CD4-positive, alpha-beta T cell treated with Interleukin-21 for 1 hour (primary cell): ENCODE results near the gene UBE2K.
A peak's percentile ranks its signal among the peaks of the same experiment; 100 is the strongest.
"Not testable (repeated sequence)": the region's sequence is repeated elsewhere in the genome, so short reads cannot be mapped to it uniquely, and the experiment has no call there.

ENCODE experiments used
- DNase-seq: peaks from one replicate; pipeline ENCODE4 v3.0.0-alpha.2; 2020

UBE2K gene

DNA sequence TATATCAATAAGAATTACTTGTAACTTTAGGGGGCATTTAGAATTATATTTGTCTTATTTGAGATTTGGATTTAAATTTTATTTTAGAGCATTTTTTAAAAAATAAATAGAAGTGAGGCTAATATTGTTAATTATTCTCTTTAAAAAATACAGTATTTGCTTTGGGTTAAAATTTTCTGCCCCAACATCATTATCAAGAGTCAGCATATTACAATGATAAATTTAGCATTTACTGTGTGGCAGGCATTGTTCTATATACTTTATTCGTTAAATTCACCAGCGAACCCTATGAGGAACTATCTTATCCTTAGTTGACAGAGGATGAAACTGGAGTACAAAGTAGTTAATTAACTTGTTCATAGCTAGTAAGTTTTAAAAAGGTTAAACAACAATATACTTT lies 34.0 kb downstream of the UBE2K start:
- DNase-seq, result no peak

GRCh38 chr4:39732728-39733127 lies 34.8 kb downstream of the UBE2K start:
- DNase-seq, result no peak

- not testable (repeated sequence) for DNase-seq
Observed at GRCh38 chr4:39739591-39739990, 41.7 kb downstream of the UBE2K start.

DNA sequence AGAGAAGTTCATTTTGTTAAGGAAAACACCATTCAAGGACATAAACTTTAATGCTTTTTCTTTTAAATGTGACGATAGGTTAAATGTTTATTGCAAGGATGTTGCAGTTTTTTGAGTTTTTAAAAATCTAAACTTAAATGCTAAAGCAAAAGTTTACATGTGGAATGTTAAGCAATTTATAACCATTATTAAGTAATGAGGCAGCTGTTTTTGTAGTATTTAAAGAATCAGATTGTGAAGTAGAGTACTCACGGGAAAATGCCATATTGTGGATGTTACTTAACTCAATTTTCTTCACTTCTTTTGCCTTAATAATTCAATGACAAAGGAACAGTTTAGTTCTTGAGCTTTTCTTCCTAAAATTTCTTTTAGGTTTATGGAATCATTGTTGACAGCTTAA lies 43.5 kb downstream of the UBE2K start:
- DNase-seq, result no peak

DNA sequence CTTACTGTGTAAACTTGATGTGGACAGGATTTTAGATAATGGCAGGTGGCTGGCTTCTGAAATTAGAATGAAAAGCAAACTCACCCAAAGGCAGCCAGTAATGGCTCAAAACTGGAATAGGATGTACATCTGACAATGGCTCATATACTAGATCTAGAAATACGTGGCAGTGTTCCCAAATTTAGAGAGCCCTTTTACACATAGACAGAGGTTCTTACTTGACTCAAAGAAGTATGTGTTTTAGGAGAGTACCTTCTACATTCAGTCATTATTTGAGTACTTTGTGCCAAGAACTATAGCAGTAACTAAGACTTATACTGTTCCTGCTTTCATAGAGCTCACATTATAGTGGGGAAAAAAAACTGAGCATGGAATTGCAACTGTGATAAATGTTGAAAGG lies 48.0 kb downstream of the UBE2K start:
- no peak for DNase-seq

- DNase-seq, result no peak
Observed at GRCh38 chr4:39750216-39750615, 52.3 kb downstream of the UBE2K start.

- DNase-seq, result no peak
Observed at GRCh38 chr4:39754309-39754708, 56.4 kb downstream of the UBE2K start.

- DNase-seq, result no peak
Observed at GRCh38 chr4:39756159-39756558, 58.2 kb downstream of the UBE2K start.

DNA sequence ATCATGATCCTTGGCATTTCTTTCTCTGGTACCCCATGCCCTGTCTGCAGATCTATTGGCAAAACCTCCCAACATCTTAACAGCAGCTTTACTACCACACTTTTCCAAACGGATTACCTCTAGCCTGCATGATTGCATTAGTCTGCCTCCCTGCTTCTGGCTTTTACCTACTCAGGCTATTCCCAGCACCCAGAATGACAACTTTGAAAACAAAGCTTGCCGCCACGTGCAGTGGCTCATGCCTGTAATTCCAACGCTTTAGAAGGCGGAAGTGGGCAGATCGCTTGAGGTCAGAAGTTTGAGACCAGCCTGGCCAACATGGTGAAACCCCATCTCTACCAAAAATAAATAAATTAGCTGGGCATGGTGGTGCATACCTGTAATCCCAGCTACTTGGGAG lies 60.2 kb downstream of the UBE2K start:
- no peak for DNase-seq

DNA sequence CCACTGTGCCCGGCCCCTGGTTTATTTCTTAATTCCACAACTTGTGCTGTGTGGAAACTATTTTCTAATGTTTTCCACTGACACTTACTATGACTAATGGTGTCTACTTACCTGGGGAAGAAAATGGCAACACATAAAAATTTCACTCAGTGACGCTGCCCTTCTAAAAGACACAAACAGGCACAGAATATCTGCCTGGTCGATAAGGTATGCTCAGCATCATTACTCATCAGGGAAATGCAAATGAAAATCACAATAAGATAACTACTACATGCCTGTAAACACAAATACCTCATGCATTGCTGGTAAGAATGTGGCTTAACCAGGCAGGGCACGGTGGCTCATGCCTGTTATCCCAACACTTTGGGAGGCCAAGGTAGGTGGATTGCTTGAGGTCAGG lies 61.6 kb downstream of the UBE2K start:
- DNase-seq, result no peak

DNA sequence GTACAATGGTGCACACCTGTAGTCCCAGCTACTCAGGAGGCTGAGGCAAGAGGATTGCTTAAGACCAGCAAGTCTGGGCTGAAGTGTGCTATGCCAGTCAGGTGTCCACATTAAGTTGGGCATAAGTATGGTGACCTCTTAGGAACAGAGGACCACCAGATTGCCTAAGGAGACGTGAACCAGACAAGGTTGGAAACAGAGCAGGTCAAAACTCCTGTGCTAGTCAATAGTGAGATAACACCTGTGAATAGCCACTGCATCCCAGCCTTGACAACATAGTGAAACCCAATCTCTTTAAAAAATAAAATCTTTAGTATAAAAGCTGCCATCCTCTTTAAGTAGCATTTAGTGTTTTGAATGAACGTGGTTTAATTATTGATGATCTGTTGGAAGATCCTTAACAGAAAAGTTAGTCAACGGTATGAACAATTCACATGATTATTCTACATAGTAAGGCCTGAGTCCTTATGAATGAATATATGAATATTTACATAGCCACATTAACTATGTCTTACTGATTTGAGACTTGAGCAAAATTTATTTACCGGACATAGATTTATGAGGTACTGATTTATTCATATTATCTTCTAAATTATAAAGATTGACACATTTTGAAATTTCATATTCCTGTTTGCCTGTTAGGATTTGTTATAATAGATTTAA lies 63.2 kb downstream of the UBE2K start:
- no peak for DNase-seq

GRCh38 chr4:39763714-39764572 lies 66.0 kb downstream of the UBE2K start:
- no peak for DNase-seq

GRCh38 chr4:39770005-39770404 lies 72.1 kb downstream of the UBE2K start:
- DNase-seq, result no peak

DNA sequence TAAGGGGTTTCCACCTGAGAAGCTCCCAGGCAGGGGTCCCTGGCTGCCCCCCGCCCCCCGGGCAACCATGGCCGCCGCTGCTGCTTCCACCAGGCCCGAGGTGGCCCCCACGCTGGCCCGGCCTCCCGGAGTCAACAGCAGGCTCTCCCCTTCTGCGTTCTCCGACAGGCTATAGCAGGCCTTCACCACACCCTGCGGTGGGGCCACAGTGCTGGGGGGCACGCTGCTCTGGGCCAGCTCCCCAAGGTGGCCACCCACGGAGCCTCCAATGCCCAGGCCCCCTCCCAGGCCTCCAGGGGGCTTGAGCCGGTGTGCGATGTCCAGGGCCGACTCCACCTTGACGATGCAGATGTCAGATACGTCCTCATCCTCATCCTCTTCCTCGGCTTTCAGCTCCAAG lies 72.5 kb downstream of the UBE2K start:
- no peak for DNase-seq

DNA sequence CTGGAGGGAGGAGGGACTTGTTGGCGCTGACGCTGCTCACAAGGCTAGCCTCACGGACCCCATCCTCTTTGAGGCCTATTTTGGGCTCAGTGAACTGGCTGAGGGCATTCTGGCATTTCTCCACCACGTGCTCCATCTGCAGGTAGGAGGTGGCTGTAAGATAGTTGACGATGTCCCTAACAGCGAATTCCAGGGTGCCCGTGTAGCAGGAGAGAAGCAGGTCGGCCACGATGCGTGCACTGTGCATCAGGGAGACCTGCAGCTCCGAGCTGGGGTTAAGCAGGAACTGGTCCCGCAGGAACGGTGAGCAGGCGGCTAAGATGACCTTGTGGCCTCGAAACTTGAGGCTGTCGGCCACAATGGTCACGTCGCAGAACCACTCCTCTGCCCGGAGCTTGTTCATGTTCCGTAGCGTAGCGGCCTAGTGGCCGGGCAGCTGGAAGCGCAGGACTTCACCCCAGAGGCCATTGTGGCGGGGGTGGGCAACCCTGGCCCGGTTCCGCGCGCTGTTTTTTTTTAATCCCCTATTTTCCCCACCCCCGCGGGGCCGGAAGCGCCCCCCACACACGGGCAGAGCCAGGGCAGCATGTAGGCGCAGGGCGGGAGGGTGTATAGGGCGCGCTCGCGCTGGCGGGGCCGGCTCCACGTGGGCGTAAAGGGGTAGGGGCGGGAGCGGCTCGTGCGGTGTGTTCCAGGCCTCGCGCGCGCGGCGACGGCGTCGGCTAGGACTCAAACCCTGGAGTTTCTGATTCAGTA lies 73.2 kb downstream of the UBE2K start:
- DNase-seq, result no peak

DNA sequence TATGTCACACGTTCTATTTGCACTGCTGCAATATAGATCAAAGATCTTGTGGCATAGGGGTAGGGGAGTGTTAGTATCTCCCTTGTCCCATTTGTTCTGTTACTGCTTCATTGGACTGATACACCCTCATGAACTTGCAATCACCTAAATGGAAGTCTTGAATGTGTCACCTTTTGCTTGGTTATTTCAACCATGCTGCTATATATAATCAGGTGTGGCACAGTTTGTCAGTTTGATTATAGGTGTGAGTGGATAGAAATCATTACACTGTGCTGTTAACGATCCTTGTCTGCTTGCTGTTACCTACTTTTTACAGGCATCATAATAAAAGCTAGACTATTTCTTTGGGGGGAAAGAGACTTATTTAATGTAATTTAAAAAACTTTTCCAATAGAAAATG lies 84.1 kb downstream of the UBE2K start:
- DNase-seq, result not testable (repeated sequence)

- DNase-seq, result no peak
Observed at GRCh38 chr4:39785083-39785482, 87.1 kb downstream of the UBE2K start.

GRCh38 chr4:39786838-39787237 lies 88.9 kb downstream of the UBE2K start:
- DNase-seq, result no peak

GRCh38 chr4:39792128-39792527 lies 94.2 kb downstream of the UBE2K start:
- no peak for DNase-seq

DNA sequence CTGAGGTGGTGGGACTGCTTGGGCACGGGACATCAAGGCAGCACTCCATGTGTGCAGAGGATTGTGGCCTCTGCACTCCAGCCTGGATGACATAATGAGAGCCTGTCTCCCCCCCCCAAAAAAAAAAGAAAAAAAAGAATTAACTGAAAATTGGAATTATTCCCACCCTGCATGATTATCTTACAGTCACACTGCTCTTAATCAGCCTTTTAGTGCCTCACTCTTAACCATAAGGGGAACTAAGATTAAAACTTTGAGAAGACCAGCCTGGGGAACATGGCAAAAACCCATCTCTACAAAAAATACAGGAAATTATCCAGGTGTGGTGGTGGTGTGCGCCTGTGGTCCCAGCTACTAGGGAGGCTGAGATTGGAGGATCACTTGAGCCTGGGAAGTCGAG lies 94.6 kb downstream of the UBE2K start:
- DNase-seq, result no peak

GRCh38 chr4:39792976-39793375 lies 95.0 kb downstream of the UBE2K start:
- not testable (repeated sequence) for DNase-seq

- DNase-seq, result no peak
Observed at GRCh38 chr4:39802005-39802404, 104.1 kb downstream of the UBE2K start.

GRCh38 chr4:39808231-39808749 lies 110.4 kb downstream of the UBE2K start:
- DNase-seq, result no peak

DNA sequence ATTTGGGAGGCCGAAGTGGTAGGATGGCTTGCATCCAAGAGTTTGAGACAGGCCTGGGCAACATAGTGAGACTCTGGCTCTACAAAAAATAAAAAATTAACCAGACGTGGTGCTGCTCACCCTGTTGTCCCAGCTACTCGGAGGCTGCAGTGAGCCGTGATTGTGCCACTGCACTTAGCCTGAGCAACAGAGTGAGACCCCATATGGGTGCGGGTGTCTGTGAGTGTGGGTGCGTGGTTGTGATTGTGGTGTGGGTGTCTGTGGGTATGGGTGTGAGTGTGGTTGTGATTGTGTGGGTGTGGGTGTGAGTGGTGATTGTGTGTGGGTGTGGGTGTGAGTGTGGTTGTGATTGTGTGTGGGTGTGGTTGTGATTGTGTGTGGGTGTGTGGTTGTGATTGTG lies 114.6 kb downstream of the UBE2K start:
- DNase-seq, result peak; percentile 10
